Astrocyte (in vitro differentiated cells and primary cell): ENCODE measurements around the gene DIP2A. TPM values are rescaled to one million over a fixed set of nuclear protein-coding genes. Genes with fewer than 3 reads are reported as not detected.

ENCODE experiments used
- DNase-seq: peaks from one replicate; pipeline ENCODE4 v3.0.0-alpha.2; 2010; ENCODE audit warnings: low read depth
- FAIRE-seq: peaks from 2 replicates; lab custom pipeline; 2011; peaks lifted over from hg19 to GRCh38; lab: Jason Lieb, UNC
- H2AFZ ChIP-seq: 2 replicates; pipeline ENCODE4 v1.6.0; 2012; ENCODE audit warnings: low read depth, low read length, inconsistent platforms
- H3K27ac ChIP-seq: 2 replicates; pipeline ENCODE4 v1.5.1; 2011; ENCODE audit warnings: low read depth, low read length, inconsistent platforms
- H3K27me3 ChIP-seq: 2 replicates; pipeline ENCODE4 v1.6.0; 2011; ENCODE audit warnings: low read length, inconsistent platforms; ENCODE audit not compliant: insufficient read depth
- H3K36me3 ChIP-seq: 2 replicates; pipeline ENCODE4 v1.5.1; 2011; ENCODE audit warnings: low read length, inconsistent platforms; ENCODE audit not compliant: insufficient read depth
- H3K4me1 ChIP-seq: 2 replicates; pipeline ENCODE4 v1.5.1; 2011; ENCODE audit warnings: low read length, inconsistent platforms; ENCODE audit not compliant: insufficient read depth
- H3K4me2 ChIP-seq: 2 replicates; pipeline ENCODE4 v1.6.0; 2012; ENCODE audit warnings: low read length, inconsistent platforms
- H3K4me3 ChIP-seq: 2 replicates; pipeline ENCODE4 v1.5.1; 2011; ENCODE audit warnings: low read depth, mild to moderate bottlenecking, low read length, inconsistent platforms; ENCODE audit not compliant: insufficient read depth
- H3K79me2 ChIP-seq: 2 replicates; pipeline ENCODE4 v1.6.0; 2012; ENCODE audit warnings: mild to moderate bottlenecking, low read length, inconsistent platforms; ENCODE audit not compliant: insufficient read depth
- H3K9ac ChIP-seq: 2 replicates; pipeline ENCODE4 v1.6.0; 2012; ENCODE audit warnings: mild to moderate bottlenecking, low read length, inconsistent platforms
- H3K9me3 ChIP-seq: 2 replicates; pipeline ENCODE4 v1.5.1; 2012; ENCODE audit warnings: low read depth, mild to moderate bottlenecking, low read length, inconsistent platforms; ENCODE audit not compliant: insufficient read depth
- H4K20me1 ChIP-seq: 2 replicates; pipeline ENCODE4 v1.6.0; 2012; ENCODE audit warnings: low read length, inconsistent platforms; ENCODE audit not compliant: insufficient read depth
- H3K27ac Mint-ChIP-seq: one replicate; pipeline ENCODE4 v1.8.0; 2021; ENCODE audit warnings: mild to moderate bottlenecking, mixed read lengths; ENCODE audit not compliant: unreplicated experiment
- H3K27me3 Mint-ChIP-seq: one replicate; pipeline ENCODE4 v1.8.0; 2021; ENCODE audit warnings: low read depth, mixed read lengths; ENCODE audit not compliant: unreplicated experiment
- H3K36me3 Mint-ChIP-seq: one replicate; pipeline ENCODE4 v1.8.0; 2021; ENCODE audit warnings: low read depth, mixed read lengths; ENCODE audit not compliant: unreplicated experiment
- H3K4me1 Mint-ChIP-seq: one replicate; pipeline ENCODE4 v1.8.0; 2021; ENCODE audit warnings: low read depth, mixed read lengths; ENCODE audit not compliant: unreplicated experiment
- H3K4me3 Mint-ChIP-seq: one replicate; pipeline ENCODE4 v1.8.0; 2021; ENCODE audit warnings: mild to moderate bottlenecking, moderate library complexity, mixed read lengths; ENCODE audit not compliant: unreplicated experiment
- H3K9me3 Mint-ChIP-seq: one replicate; pipeline ENCODE4 v1.8.0; 2021; ENCODE audit warnings: mild to moderate bottlenecking, mixed read lengths; ENCODE audit not compliant: unreplicated experiment
- EZH2 ChIP-seq: IDR thresholded peaks from 2 replicates; pipeline ENCODE4 v1.6.1; 2012; ENCODE audit warnings: mild to moderate bottlenecking, low read length, inconsistent platforms; ENCODE audit not compliant: insufficient read depth
- total RNA-seq: library from RNA; stranded (reverse); gene quantifications from 2 replicates; pipeline ENCODE4 v1.2.1, GENCODE V29; 2021
- TF ChIP-seq, protein P1 (sequence below): IDR thresholded peaks from 2 replicates; pipeline ENCODE4 v1.5.1; 2011; ENCODE audit warnings: low read depth, mild to moderate bottlenecking, inconsistent platforms, low read length, moderate library complexity; ENCODE audit not compliant: insufficient read depth

DIP2A gene
- total RNA-seq, 1 donor from 2014 or later = 35.4 TPM

GRCh38 chr21:46412521-46413364, 45.9 kb upstream of the DIP2A start:
- TF ChIP-seq, protein P1, sequence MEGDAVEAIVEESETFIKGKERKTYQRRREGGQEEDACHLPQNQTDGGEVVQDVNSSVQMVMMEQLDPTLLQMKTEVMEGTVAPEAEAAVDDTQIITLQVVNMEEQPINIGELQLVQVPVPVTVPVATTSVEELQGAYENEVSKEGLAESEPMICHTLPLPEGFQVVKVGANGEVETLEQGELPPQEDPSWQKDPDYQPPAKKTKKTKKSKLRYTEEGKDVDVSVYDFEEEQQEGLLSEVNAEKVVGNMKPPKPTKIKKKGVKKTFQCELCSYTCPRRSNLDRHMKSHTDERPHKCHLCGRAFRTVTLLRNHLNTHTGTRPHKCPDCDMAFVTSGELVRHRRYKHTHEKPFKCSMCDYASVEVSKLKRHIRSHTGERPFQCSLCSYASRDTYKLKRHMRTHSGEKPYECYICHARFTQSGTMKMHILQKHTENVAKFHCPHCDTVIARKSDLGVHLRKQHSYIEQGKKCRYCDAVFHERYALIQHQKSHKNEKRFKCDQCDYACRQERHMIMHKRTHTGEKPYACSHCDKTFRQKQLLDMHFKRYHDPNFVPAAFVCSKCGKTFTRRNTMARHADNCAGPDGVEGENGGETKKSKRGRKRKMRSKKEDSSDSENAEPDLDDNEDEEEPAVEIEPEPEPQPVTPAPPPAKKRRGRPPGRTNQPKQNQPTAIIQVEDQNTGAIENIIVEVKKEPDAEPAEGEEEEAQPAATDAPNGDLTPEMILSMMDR = no peak
- no peak for TF ChIP-seq EZH2
- Histone ChIP-seq H4K20me1 (peaks cover 4% of the 10 kb centered on the region), H3K4me2 (no peak overlapping the region), H3K27me3 (no peaks in the 10 kb centered on the region), H3K79me2 (no peaks in the 10 kb centered on the region), H2AFZ (no peak overlapping the region), H3K4me1 (no peaks in the 10 kb centered on the region), H3K9ac (no peak overlapping the region), H3K4me3 (no peak overlapping the region), H3K9me3 (no peaks in the 10 kb centered on the region), H3K27ac (no peak overlapping the region), H3K36me3 (peaks cover 4% of the 10 kb centered on the region)
- no peaks in the 10 kb centered on the region for H3K27me3 Mint-ChIP-seq
- H3K9me3 Mint-ChIP-seq = no peaks in the 10 kb centered on the region
- peaks cover 2% of the 10 kb centered on the region for H3K4me1 Mint-ChIP-seq
- H3K4me3 Mint-ChIP-seq = no peak overlapping the region
- H3K27ac Mint-ChIP-seq = no peak overlapping the region
- no peak for FAIRE-seq
- H3K36me3 Mint-ChIP-seq = peaks cover 14% of the 10 kb centered on the region
- no peak for DNase-seq

- Histone ChIP-seq H3K27me3 (no peaks in the 10 kb centered on the region), H3K4me3 (no peak overlapping the region), H3K4me2 (no peak overlapping the region), H3K4me1 (no peaks in the 10 kb centered on the region), H4K20me1 (no peaks in the 10 kb centered on the region), H2AFZ (no peak overlapping the region), H3K9me3 (no peaks in the 10 kb centered on the region), H3K9ac (no peak overlapping the region), H3K79me2 (no peaks in the 10 kb centered on the region), H3K27ac (no peak overlapping the region), H3K36me3 (peaks cover 4% of the 10 kb centered on the region)
- no peak for DNase-seq
- Mint-ChIP-seq H3K9me3 (no peaks in the 10 kb centered on the region), H3K4me1 (no peaks in the 10 kb centered on the region), H3K36me3 (peaks cover 14% of the 10 kb centered on the region), H3K27ac (no peak overlapping the region), H3K4me3 (no peak overlapping the region), H3K27me3 (no peaks in the 10 kb centered on the region)
- TF ChIP-seq, protein P1 = no peak
- TF ChIP-seq EZH2 = no peak
- FAIRE-seq = no peak
These were observed 45.4 kb upstream of the DIP2A start for GRCh38 chr21:46413365-46413696.

GRCh38 chr21:46414965-46415275, 43.8 kb upstream of the DIP2A start:
- Histone ChIP-seq H3K27me3 (no peaks in the 10 kb centered on the region), H3K79me2 (no peaks in the 10 kb centered on the region), H3K4me3 (no peak overlapping the region), H3K4me2 (no peak overlapping the region), H3K4me1 (no peaks in the 10 kb centered on the region), H3K36me3 (peaks cover 4% of the 10 kb centered on the region), H4K20me1 (no peaks in the 10 kb centered on the region), H3K9me3 (no peaks in the 10 kb centered on the region), H3K9ac (no peak overlapping the region), H3K27ac (no peak overlapping the region), H2AFZ (no peak overlapping the region)
- DNase-seq = no peak
- H3K9me3 Mint-ChIP-seq = no peaks in the 10 kb centered on the region
- FAIRE-seq = no peak
- no peak overlapping the region for H3K27ac Mint-ChIP-seq
- H3K4me1 Mint-ChIP-seq = no peaks in the 10 kb centered on the region
- no peak overlapping the region for H3K4me3 Mint-ChIP-seq
- H3K36me3 Mint-ChIP-seq = peaks cover 18% of the 10 kb centered on the region
- H3K27me3 Mint-ChIP-seq = no peaks in the 10 kb centered on the region
- TF ChIP-seq, protein P1 = no peak
- no peak for TF ChIP-seq EZH2
